Bone marrow (tissue), 2 donors: Measurements from ENCODE around the gene CLDN6.

Source experiments
- DNase-seq, 2 donors: peaks; one replicate each; lab custom pipeline; 2025; lab: John Stamatoyannopoulos, UW

The CLDN6 gene

GRCh38 chr16:3013998-3014690 is 3.8 kb downstream of the CLDN6 start:
- no peak for DNase-seq

GRCh38 chr16:3013491-3013951 is 4.5 kb downstream of the CLDN6 start:
- no peak for DNase-seq

GRCh38 chr16:3012828-3013420 is 5.1 kb downstream of the CLDN6 start, which contains the start of gene CLDN9:
Gene CLDN9, plus strand, starts transcription at chr16:3012923. Its CDS starts 440 bp downstream, at chr16:3013363.
- DNase-seq: no peak

- DNase-seq: no peak
Observed at GRCh38 chr16:3012246-3012645, 5.7 kb downstream of the CLDN6 start.

GRCh38 chr16:3010510-3010909 is 7.5 kb downstream of the CLDN6 start:
- no peak for DNase-seq

GRCh38 chr16:3009568-3010390 is 8.2 kb downstream of the CLDN6 start:
- DNase-seq: no peak

GRCh38 chr16:3008690-3009037 is 9.3 kb downstream of the CLDN6 start:
- DNase-seq: no peak

GRCh38 chr16:3007957-3008689 is 9.9 kb downstream of the CLDN6 start:
- peak in 1 of 2 donors; percentile 24 for DNase-seq

GRCh38 chr16:3007059-3007956 is 10.7 kb downstream of the CLDN6 start:
- no peak for DNase-seq

- DNase-seq: no peak
Observed at GRCh38 chr16:3004781-3005284, 13.2 kb downstream of the CLDN6 start.

GRCh38 chr16:3004319-3004718 is 13.7 kb downstream of the CLDN6 start:
- DNase-seq: no peak

GRCh38 chr16:3003582-3004270 is 14.3 kb downstream of the CLDN6 start:
- DNase-seq: peak; percentile 75 to 97

- DNase-seq: no peak
Observed at GRCh38 chr16:3001316-3001715, 16.7 kb downstream of the CLDN6 start.

GRCh38 chr16:3000540-3000939 is 17.4 kb downstream of the CLDN6 start:
- DNase-seq: no peak

GRCh38 chr16:2999929-3000328 is 18.1 kb downstream of the CLDN6 start:
- DNase-seq: no peak

GRCh38 chr16:2996298-2996697 is 21.7 kb downstream of the CLDN6 start:
- no peak for DNase-seq

- DNase-seq: no peak
Observed at GRCh38 chr16:2992383-2993081, 25.5 kb downstream of the CLDN6 start.

- DNase-seq: no peak
Observed at GRCh38 chr16:2991566-2992261, 26.3 kb downstream of the CLDN6 start.

- no peak for DNase-seq
Observed at GRCh38 chr16:2990891-2991290, 27.1 kb downstream of the CLDN6 start.
